Adrenal gland (tissue), 5 donors: ENCODE data around the gene PTTG1IP2.

Source experiments
- CTCF ChIP-seq, 6 experiments: fragments of 450-650 bp in 4 of 6; fragments of 200-600 bp in 2 of 6; sonication (generic) in 1 of 6; IDR thresholded peaks; 1 replicate in 5 of 6; 2 replicates in 1 of 6; pipeline versions ENCODE4 v1.5.1 to v1.8.0; 2016 to 2021; ENCODE audit warnings: antibody characterized with exemption in 6 of 6, mild to moderate bottlenecking in 2 of 6, moderate library complexity in 1 of 6
- POLR2A ChIP-seq, 2 donors: fragments of 450-650 bp; IDR thresholded peaks; one replicate each; pipeline ENCODE4 v1.6.1; 2017; ENCODE audit warnings: antibody characterized with exemption in 2 of 2, mild to moderate bottlenecking in 2 of 2, moderate library complexity in 1 of 2
- donor health status: DM: no; HTN: no; CAD: no.

- TF ChIP-seq CTCF (IDR thresholded peaks at IDR 0.05) (no peak), POLR2A (IDR thresholded peaks at IDR 0.05) (no peak)
Observed at GRCh38 chr7:90530263-90530662, 60.8 kb downstream of the PTTG1IP2 start.
